Esophagus (tissue), 2 donors: Measurements from ENCODE around the gene CSF1R. TPM values are rescaled to one million over a fixed set of nuclear protein-coding genes. Genes with fewer than 3 reads are reported as not detected.

Experiments
- H3K27ac ChIP-seq, 2 donors: one replicate each; pipeline ENCODE4 v1.5.1; 2013; ENCODE audit warnings: low read depth in 2 of 2, mild to moderate bottlenecking in 2 of 2, inconsistent platforms in 1 of 2, low read length in 1 of 2, moderate library complexity in 1 of 2
- H3K27me3 ChIP-seq, 2 donors: one replicate each; pipeline ENCODE4 v1.6.1; 2013; ENCODE audit warnings: low read length in 2 of 2, control low read depth in 1 of 2, mild to moderate bottlenecking in 1 of 2; ENCODE audit not compliant: insufficient read depth in 2 of 2, control insufficient read depth in 1 of 2
- H3K36me3 ChIP-seq, 2 donors: one replicate each; pipeline ENCODE4 v1.6.1; 2013; ENCODE audit warnings: low read length in 1 of 2; ENCODE audit not compliant: control insufficient read depth in 2 of 2, insufficient read depth in 2 of 2
- H3K4me1 ChIP-seq, 2 donors: one replicate each; pipeline ENCODE4 v1.6.1; 2013; ENCODE audit warnings: low read length in 1 of 2; ENCODE audit not compliant: control insufficient read depth in 2 of 2, insufficient read depth in 2 of 2
- H3K4me3 ChIP-seq, 2 donors: one replicate each; pipeline ENCODE4 v1.5.1; 2013; ENCODE audit warnings: low read length in 2 of 2, mild to moderate bottlenecking in 2 of 2, low read depth in 1 of 2, moderate library complexity in 1 of 2
- H3K9me3 ChIP-seq, 2 donors: one replicate each; pipeline ENCODE4 v1.6.1; 2013; ENCODE audit warnings: mild to moderate bottlenecking in 2 of 2, low read depth in 1 of 2, low read length in 1 of 2, moderate library complexity in 1 of 2; ENCODE audit not compliant: control insufficient read depth in 2 of 2, insufficient read depth in 1 of 2
- WGBS, 2 donors: extraction: QIAGEN DNeasy Blood & Tissue Kit; methylation state at CpG; one replicate each; pipeline ENCODE4 v1.1.7; 2013; 5-methylcytosine and 5-hydroxymethylcytosine counted together
- polyA plus RNA-seq, 2 donors: library from polyadenylated mRNA; stranded (reverse); fragments of 200-250 nt; gene quantifications; one replicate each; pipeline ENCODE4 v1.2.3, GENCODE V29; 2013
- donor health status: healthy with polysubstance abuse.
- donor health status: Bipolar disorder and iron deficiency.

CSF1R gene
- polyA plus RNA-seq, 2 donors = 2.0 to 4.9 TPM

GRCh38 chr5:150121448-150122157 is 35.2 kb upstream of the CSF1R start:
- Histone ChIP-seq H3K27ac (no peak overlapping the region), H3K9me3 (no peaks in the 10 kb centered on the region), H3K27me3 (no peaks in the 10 kb centered on the region), H3K4me3 (no peak overlapping the region), H3K36me3 (peaks cover 0 to 14% of the 10 kb centered on the region in 2 donors), H3K4me1 (no peaks in the 10 kb centered on the region)
- WGBS, 2 donors = 92% methylated on average over 14 of the region's 14 CpGs

DNA sequence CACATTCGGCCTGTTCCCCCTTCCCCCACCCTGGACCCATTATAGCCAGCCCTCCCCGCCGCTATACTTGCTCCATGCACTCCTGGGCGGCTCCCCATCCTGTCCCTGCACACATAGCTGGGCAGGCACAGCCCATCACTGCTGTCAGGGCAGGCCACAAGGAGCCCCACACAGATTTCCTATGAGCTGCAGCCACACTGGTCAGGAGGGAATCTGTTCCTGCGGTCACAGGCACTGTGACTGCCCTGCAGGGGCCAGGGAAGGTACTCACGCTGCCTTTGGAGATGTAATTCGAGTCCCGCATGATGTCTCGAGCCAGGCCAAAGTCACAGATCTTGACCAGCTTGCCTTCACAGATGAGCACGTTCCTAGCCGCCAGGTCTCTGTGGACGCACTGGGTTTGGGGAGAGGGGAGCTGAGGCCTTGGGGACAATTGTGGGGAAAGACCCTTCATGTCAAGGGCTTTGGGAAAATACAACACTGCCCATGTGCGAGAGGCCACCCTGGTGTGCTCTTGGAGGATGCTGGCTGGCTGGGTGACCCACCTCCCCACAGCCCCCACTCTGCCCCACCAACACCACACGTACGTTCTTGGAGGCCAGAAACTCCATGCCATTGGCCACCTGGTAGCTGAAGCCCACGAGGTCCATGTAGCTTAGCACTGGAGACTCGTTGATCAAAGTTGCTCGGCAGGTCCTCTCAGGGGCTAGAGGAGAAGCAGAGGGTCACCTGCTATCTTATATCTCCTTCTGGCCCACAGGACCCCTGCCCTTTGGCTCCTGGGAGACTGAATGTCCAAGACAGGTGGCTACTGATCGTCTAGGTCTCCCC is 34.5 kb upstream of the CSF1R start:
- Histone ChIP-seq H3K4me1 (no peaks in the 10 kb centered on the region), H3K27me3 (no peaks in the 10 kb centered on the region), H3K36me3 (peaks cover 0 to 11% of the 10 kb centered on the region in 2 donors), H3K27ac (no peak overlapping the region), H3K4me3 (no peak overlapping the region), H3K9me3 (no peaks in the 10 kb centered on the region)
- 77 to 78% methylated on average over 19 of the region's 19 CpGs for WGBS, 2 donors

DNA sequence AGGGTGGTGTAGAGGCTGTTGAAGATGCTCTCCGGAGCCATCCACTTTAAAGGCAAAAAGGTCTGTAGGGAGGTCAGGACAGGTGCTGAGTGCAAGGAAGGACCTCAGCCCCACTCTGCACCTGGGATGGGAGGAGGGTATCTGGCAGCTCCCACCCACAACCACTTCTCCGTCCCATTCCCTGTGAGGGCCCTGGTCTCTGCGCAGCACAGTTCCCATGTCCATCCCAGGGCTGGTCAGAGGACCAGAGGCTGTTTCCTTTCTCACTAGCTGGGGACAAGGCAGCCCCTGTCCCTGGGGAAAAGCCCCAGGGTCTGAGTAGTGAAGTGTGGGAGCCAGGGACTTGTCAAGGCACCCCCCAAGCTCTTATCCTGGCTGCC is 33.7 kb upstream of the CSF1R start:
- 93 to 94% methylated on average over 3 of the region's 3 CpGs for WGBS, 2 donors
- H3K36me3 ChIP-seq = peaks cover 0 to 11% of the 10 kb centered on the region in 2 donors

DNA sequence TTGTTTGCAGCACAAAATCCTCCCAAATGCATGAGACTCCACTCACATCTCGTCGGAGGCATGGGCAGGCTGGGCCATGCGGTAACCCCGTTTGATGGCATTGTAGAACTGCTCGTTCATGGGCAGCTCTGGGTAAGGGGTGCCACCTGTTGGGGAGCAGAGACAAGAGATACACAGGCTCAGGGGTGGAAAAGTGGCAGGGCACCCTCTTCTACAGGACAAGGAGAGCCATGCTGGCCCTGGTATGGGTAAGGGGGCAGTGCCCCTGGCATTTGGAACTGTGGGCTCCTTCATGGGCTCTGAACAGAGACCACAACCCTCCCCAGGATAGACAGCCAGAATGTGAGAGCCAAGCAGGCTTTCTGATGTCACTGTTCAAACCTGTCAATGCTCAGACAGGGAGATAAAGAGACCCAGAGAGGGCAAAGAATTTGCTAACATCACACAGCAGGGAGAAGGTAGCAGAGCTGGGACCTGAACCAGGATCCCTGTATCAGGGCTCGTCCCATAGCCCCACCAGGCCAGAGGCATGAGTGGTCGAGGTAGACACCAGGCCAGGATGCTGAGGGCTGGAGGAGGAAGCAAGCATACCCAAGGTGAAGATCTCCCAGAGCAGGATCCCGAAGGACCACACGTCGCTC is 33.2 kb upstream of the CSF1R start:
- no peak overlapping the region for H3K4me3 ChIP-seq
- no peaks in the 10 kb centered on the region for H3K9me3 ChIP-seq
- no peak overlapping the region for H3K27ac ChIP-seq
- H3K4me1 ChIP-seq = no peaks in the 10 kb centered on the region
- no peaks in the 10 kb centered on the region for H3K27me3 ChIP-seq
- WGBS, 2 donors = 78 to 83% methylated on average over 10 of the region's 10 CpGs
- H3K36me3 ChIP-seq = peaks cover 0 to 11% of the 10 kb centered on the region in 2 donors

More for the DNA sequence above, 33.7 kb upstream of the CSF1R start:
- H3K4me1 ChIP-seq = no peaks in the 10 kb centered on the region
- H3K9me3 ChIP-seq = no peaks in the 10 kb centered on the region
- no peak overlapping the region for H3K27ac ChIP-seq
- H3K27me3 ChIP-seq = no peaks in the 10 kb centered on the region
- no peak overlapping the region for H3K4me3 ChIP-seq

DNA sequence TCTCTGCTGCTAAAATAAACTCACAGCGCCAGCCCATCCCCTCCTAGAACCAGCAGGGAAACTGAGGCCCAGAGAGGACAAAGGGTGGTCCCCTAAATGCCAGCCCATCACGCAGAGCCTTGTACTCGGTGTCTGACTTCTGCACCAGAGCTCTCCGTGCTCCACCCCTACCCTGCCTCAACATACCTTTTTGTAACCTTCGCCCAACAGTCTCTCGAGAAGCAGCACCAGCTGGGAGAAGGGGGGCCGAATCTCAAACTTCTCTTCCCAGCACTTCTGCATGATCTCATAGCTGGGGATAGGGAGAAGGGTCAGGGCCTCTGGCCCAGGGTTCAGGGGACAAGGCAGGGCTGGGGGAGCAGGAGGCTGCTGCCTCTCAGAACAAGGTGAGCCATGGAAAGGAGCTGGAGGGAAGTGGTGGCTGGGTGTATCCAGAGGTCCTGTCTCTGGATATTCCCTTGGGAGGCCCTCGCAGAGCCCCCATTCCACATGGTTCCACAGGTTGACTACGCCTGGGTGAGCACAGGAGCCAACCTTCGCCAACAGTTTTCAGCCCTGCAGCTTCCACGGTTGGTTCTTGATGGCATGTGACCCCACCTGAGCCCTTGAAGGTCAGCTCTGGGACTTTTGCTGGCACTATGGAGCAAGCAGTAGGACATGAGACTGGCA is 32.3 kb upstream of the CSF1R start:
- Histone ChIP-seq H3K9me3 (no peaks in the 10 kb centered on the region), H3K27me3 (no peaks in the 10 kb centered on the region), H3K4me3 (no peak overlapping the region), H3K36me3 (peaks cover 0 to 11% of the 10 kb centered on the region in 2 donors), H3K4me1 (no peaks in the 10 kb centered on the region), H3K27ac (no peak overlapping the region)
- WGBS, 2 donors = 83 to 87% methylated on average over 11 of the region's 11 CpGs

DNA sequence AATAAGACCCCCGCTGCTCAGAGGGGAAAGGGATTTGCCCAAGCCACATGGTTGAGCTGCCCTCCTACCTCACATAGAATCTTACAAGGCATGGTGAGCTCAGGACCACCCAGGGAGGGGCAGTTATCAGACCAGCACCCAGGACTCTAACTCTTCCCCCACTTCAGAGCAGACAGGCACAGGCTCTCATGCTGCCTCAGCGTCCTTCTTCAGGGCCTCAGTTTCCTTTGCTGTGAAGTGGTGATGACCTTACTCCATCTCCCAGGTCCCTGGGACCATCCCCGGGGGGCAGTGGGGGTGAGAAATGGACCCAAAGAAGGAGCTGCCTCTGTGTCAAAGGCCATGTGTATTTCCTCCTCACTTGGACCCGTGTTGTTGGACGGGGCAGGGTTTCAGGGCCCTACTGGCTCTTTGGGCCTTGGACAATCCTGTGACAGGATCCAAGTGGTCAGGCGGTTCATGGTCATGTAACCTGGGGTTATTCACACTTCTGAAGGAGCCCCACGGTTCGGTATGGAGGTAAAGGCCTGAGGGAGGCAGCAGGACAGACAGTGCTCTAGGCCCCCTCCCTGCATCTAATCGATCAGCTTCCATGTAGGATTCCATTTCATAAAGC is 31.7 kb upstream of the CSF1R start:
- WGBS, 2 donors = 80 to 81% methylated on average over 9 of the region's 9 CpGs
- H3K27me3 ChIP-seq = no peaks in the 10 kb centered on the region
- H3K9me3 ChIP-seq = no peaks in the 10 kb centered on the region
- peaks cover 0 to 11% of the 10 kb centered on the region in 2 donors for H3K36me3 ChIP-seq
- H3K4me1 ChIP-seq = peaks cover 0 to 2% of the 10 kb centered on the region in 2 donors
- no peak overlapping the region for H3K27ac ChIP-seq
- no peak overlapping the region for H3K4me3 ChIP-seq

GRCh38 chr5:150116667-150117400 is 30.5 kb upstream of the CSF1R start:
- Histone ChIP-seq H3K4me1 (peaks cover 0 to 2% of the 10 kb centered on the region in 2 donors), H3K27ac (no peak overlapping the region), H3K4me3 (no peak overlapping the region), H3K36me3 (peaks cover 0 to 11% of the 10 kb centered on the region in 2 donors), H3K9me3 (no peaks in the 10 kb centered on the region), H3K27me3 (no peaks in the 10 kb centered on the region)
- WGBS, 2 donors = 90 to 92% methylated on average over 10 of the region's 10 CpGs

GRCh38 chr5:150114773-150115408 is 28.5 kb upstream of the CSF1R start:
- H3K36me3 ChIP-seq = peaks cover 0 to 5% of the 10 kb centered on the region in 2 donors
- peaks cover 0 to 2% of the 10 kb centered on the region in 2 donors for H3K4me1 ChIP-seq
- no peaks in the 10 kb centered on the region for H3K9me3 ChIP-seq
- 79 to 80% methylated on average over 8 of the region's 8 CpGs for WGBS, 2 donors
- H3K27ac ChIP-seq = no peak overlapping the region
- H3K27me3 ChIP-seq = no peaks in the 10 kb centered on the region
- H3K4me3 ChIP-seq = no peak overlapping the region
